Measurements from ENCODE around the gene ZFPL1. TPM values are rescaled to one million over a fixed set of nuclear protein-coding genes. Genes with fewer than 3 reads are reported as not detected.

ZFPL1 gene
- total and polyA plus RNA-seq, 9 of the 15 experiments (the other 6 are each of a cell fraction or from before 2014, with no cell fraction given), result 3.7 to 37.5 (median 22.7) TPM

- TF ChIP-seq AFF1 (IDR thresholded peaks at IDR 0.05; ENCODE audit: low read depth in 1 of 2, partially characterized antibody in 2 of 2) (no peak), ZNF511 (CRISPR knock-in tag; IDR thresholded peaks at IDR 0.05) (peak; percentile 63; the same call in 1 of the 2 replicates), ZNF398 (CRISPR knock-in tag; IDR thresholded peaks at IDR 0.05) (no peak), HDAC1 (IDR thresholded peaks at IDR 0.05) (peak in 1 of 2 experiments; percentile 6; a peak in 1 of 4 replicates), SMARCE1 (IDR thresholded peaks at IDR 0.05) (no peak; the same call in 1 of the 2 replicates), POLR2H (tag; IDR thresholded peaks at IDR 0.05; ENCODE audit: low read depth) (peak; percentile 71), TFAP4 (CRISPR knock-in tag; IDR thresholded peaks at IDR 0.05; ENCODE audit: borderline replicate concordance) (peak; percentile 57; the same call in 1 of the 2 replicates), FOXK1 (CRISPR knock-in tag; IDR thresholded peaks at IDR 0.05; ENCODE audit: borderline replicate concordance) (no peak), ZNF24 (IDR thresholded peaks at IDR 0.05) (peak; percentile 20; the same call in 1 of the 2 replicates), HMGN3 (IDR thresholded peaks at IDR 0.05; ENCODE audit: borderline replicate concordance, extremely low read depth, insufficient read length, low read depth, low read length) (no peak), ZNF445 (CRISPR knock-in tag; IDR thresholded peaks at IDR 0.05; ENCODE audit: low read depth) (no peak), CXXC5 (CRISPR knock-in tag; IDR thresholded peaks at IDR 0.05) (no peak), HMGXB4 (CRISPR knock-in tag; IDR thresholded peaks at IDR 0.05) (peak; percentile 35; the same call in 1 of the 2 replicates), SNAPC5 (CRISPR knock-in tag; IDR thresholded peaks at IDR 0.05) (no peak), ZNF184 (CRISPR knock-in tag; IDR thresholded peaks at IDR 0.05) (no peak), ADNP (tag; IDR thresholded peaks at IDR 0.05) (no peak), NUFIP1 (IDR thresholded peaks at IDR 0.05; ENCODE audit: partially characterized antibody) (no peak)
These were observed 51.1 kb downstream of the ZFPL1 start (continued) for GRCh38 chr11:65134952-65135632.

Data from K562 (cell line).